GM21717 (cell line): ENCODE measurements around the gene PODN.

Experiments
- ATAC-seq: cut with Tn5 transposase; IDR thresholded peaks from one replicate; pipeline ENCODE4 v1.9.1; 2021; ENCODE audit warnings: mild to moderate bottlenecking, moderate library complexity; ENCODE audit not compliant: unreplicated experiment

PODN gene

GRCh38 chr1:53061859-53062707 lies at the start of gene PODN:
PODN (plus strand) TSS chr1:53062213; CDS start chr1:53069856, 7,643 bp downstream.
- no peak for ATAC-seq

GRCh38 chr1:53014791-53015507 lies 47.1 kb upstream of the PODN start:
- ATAC-seq, result no peak

- no peak for ATAC-seq
Measured at GRCh38 chr1:53015508-53015860, 46.5 kb upstream of the PODN start.

- ATAC-seq, result no peak
Measured at GRCh38 chr1:53016705-53017104, 45.3 kb upstream of the PODN start.

GRCh38 chr1:53020588-53020987 lies 41.4 kb upstream of the PODN start:
- no peak for ATAC-seq

GRCh38 chr1:53022179-53022578 lies 39.8 kb upstream of the PODN start:
- no peak for ATAC-seq

- no peak for ATAC-seq
Measured at GRCh38 chr1:53023546-53023945, 38.5 kb upstream of the PODN start.

GRCh38 chr1:53024117-53024516 lies 37.9 kb upstream of the PODN start:
- no peak for ATAC-seq

GRCh38 chr1:53025034-53025768 lies 36.8 kb upstream of the PODN start:
- no peak for ATAC-seq

GRCh38 chr1:53025769-53026112 lies 36.3 kb upstream of the PODN start:
- no peak for ATAC-seq

- ATAC-seq, result no peak
Measured at GRCh38 chr1:53026254-53026653, 35.8 kb upstream of the PODN start.

- ATAC-seq, result no peak
Measured at GRCh38 chr1:53031732-53032131, 30.3 kb upstream of the PODN start.

- ATAC-seq, result no peak
Measured at GRCh38 chr1:53037159-53037558, 24.9 kb upstream of the PODN start.

- no peak for ATAC-seq
Measured at GRCh38 chr1:53038566-53038965, 23.4 kb upstream of the PODN start.

GRCh38 chr1:53043271-53043670 lies 18.7 kb upstream of the PODN start:
- no peak for ATAC-seq

GRCh38 chr1:53044926-53045325 lies 17.1 kb upstream of the PODN start:
- ATAC-seq, result no peak

GRCh38 chr1:53046930-53047329 lies 15.1 kb upstream of the PODN start:
- ATAC-seq, result no peak

GRCh38 chr1:53047737-53048736 lies 14.0 kb upstream of the PODN start:
- ATAC-seq, result no peak

- ATAC-seq, result no peak
Measured at GRCh38 chr1:53048960-53049573, 12.9 kb upstream of the PODN start.

GRCh38 chr1:53049574-53049967 lies 12.4 kb upstream of the PODN start:
- no peak for ATAC-seq
